ENCODE measurements around the gene DNAJC4.

DNAJC4 gene

DNA sequence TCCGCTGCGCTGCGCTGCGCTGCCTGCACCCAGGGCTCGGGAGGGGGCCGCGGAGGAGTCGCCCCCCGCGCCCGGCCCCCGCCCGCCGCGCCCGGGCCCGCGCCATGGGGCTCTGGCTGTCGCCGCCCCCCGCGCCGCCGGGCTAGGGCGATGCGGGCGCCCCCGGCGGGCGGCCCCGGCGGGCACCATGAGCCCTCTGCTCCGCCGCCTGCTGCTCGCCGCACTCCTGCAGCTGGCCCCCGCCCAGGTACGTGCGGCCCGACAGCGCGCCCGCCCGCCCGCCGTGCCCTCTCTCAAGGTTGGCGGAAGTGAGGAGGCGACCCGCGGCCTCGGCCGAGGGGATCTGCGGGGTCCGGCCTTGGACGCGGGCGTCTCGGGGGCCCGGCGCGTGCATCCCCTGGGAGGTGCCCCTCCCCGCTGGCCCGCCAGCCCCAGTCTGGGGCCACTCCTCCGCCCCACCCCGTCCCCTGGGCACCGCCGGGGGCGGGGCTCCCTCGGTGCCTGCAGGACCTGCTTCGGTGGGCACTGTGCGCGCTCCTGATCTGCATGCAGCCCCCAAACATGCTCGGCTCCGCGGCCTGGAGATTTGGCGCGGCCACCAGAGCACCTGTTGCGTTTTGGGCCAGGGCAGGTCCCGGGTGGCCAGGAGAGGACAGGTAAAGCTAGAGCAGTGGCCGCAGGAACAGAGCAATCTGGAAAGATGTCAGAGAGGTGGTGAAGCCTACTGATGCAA is 4.5 kb downstream of the DNAJC4 start:
- TF ChIP-seq ZBTB7A (IDR thresholded peaks at IDR 0.05; ENCODE audit: low read depth) (0 out of 2 replicates have a peak, but pooled peaks have one; percentile 25), FOXM1 (IDR thresholded peaks at IDR 0.05; ENCODE audit: borderline replicate concordance, low read depth) (no peak), EP300 (IDR thresholded peaks at IDR 0.05; ENCODE audit: borderline replicate concordance) (peak; percentile 9; the same call in 1 of the 2 replicates), TAF1 (IDR thresholded peaks at IDR 0.05; ENCODE audit: low read depth) (0 out of 2 replicates have a peak, but pooled peaks have one; percentile 9), TEAD4 (IDR thresholded peaks at IDR 0.05) (no peak), NFIC (IDR thresholded peaks at IDR 0.05) (no peak), TCF12 (IDR thresholded peaks at IDR 0.05; ENCODE audit: low read depth) (no peak)
- TF ChIP-seq, protein P1, sequence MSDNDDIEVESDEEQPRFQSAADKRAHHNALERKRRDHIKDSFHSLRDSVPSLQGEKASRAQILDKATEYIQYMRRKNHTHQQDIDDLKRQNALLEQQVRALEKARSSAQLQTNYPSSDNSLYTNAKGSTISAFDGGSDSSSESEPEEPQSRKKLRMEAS (IDR thresholded peaks at IDR 0.05): no peak

- no peak for TF ChIP-seq EP300 (IDR thresholded peaks at IDR 0.05; ENCODE audit: borderline replicate concordance)
- TF ChIP-seq ZBTB7A (IDR thresholded peaks at IDR 0.05; ENCODE audit: low read depth): no peak
- TF ChIP-seq YY1 (IDR thresholded peaks at IDR 0.05; ENCODE audit: low read depth): no peak
- no peak for TF ChIP-seq TAF1 (IDR thresholded peaks at IDR 0.05; ENCODE audit: low read depth)
- TF ChIP-seq TCF12 (IDR thresholded peaks at IDR 0.05; ENCODE audit: low read depth): no peak
- TF ChIP-seq, protein P2, sequence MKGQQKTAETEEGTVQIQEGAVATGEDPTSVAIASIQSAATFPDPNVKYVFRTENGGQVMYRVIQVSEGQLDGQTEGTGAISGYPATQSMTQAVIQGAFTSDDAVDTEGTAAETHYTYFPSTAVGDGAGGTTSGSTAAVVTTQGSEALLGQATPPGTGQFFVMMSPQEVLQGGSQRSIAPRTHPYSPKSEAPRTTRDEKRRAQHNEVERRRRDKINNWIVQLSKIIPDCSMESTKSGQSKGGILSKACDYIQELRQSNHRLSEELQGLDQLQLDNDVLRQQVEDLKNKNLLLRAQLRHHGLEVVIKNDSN (IDR thresholded peaks at IDR 0.05): no peak
- TF ChIP-seq, protein P1 (IDR thresholded peaks at IDR 0.05): no peak
- TF ChIP-seq FOXM1 (IDR thresholded peaks at IDR 0.05; ENCODE audit: borderline replicate concordance, low read depth): no peak
- no peak for TF ChIP-seq EGR1 (IDR thresholded peaks at IDR 0.05)
Measured at GRCh38 chr11:64235437-64236161, 5.3 kb downstream of the DNAJC4 start.

DNA sequence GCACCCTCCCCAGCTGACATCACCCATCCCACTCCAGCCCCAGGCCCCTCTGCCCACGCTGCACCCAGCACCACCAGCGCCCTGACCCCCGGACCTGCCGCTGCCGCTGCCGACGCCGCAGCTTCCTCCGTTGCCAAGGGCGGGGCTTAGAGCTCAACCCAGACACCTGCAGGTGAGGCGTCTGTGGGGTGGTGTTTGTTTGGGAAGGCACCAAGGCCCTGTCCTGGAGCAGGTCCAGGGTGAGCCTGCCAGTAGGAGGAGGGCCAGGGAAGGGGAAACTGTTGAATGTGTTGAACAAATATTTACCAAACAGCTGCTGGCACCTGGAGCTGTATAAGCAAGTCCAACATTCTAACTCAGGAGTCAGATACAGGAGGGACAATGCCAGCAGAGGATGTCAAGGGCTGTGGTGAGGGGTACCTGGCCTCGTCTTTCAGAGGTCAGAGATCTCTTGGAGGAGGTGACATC is 7.2 kb downstream of the DNAJC4 start:
- no peak for TF ChIP-seq RAD21 (IDR thresholded peaks at IDR 0.05; ENCODE audit: low read depth)
- TF ChIP-seq, protein P2 (IDR thresholded peaks at IDR 0.05): no peak
- no peak for TF ChIP-seq CEBPB (IDR thresholded peaks at IDR 0.05)
- TF ChIP-seq ZBTB7A (IDR thresholded peaks at IDR 0.05; ENCODE audit: low read depth): no peak
- no peak for TF ChIP-seq REST (IDR thresholded peaks at IDR 0.05; ENCODE audit: low read depth)
- TF ChIP-seq NFIC (IDR thresholded peaks at IDR 0.05): no peak

DNA sequence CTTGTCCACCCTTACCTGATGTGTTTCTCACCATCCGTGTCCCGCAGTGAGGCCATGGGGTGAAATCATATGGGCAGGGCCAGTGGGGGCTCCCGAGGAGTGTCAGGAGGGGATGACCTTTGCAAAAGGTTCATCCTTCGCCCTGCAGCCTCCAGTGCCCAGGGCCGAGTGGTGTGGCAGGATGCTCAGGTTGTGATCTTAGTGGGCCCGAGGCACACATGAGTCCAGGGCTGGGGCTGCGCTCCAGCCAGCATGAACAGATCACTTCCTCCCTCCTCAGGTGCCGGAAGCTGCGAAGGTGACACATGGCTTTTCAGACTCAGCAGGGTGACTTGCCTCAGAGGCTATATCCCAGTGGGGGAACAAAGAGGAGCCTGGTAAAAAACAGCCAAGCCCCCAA is 7.7 kb downstream of the DNAJC4 start:
- TF ChIP-seq FOXM1 (IDR thresholded peaks at IDR 0.05; ENCODE audit: borderline replicate concordance, low read depth) (no peak), YY1 (IDR thresholded peaks at IDR 0.05; ENCODE audit: low read depth) (no peak), EP300 (IDR thresholded peaks at IDR 0.05; ENCODE audit: borderline replicate concordance) (no peak), TEAD4 (IDR thresholded peaks at IDR 0.05) (no peak), CEBPB (IDR thresholded peaks at IDR 0.05) (no peak), REST (IDR thresholded peaks at IDR 0.05; ENCODE audit: low read depth) (no peak)

DNA sequence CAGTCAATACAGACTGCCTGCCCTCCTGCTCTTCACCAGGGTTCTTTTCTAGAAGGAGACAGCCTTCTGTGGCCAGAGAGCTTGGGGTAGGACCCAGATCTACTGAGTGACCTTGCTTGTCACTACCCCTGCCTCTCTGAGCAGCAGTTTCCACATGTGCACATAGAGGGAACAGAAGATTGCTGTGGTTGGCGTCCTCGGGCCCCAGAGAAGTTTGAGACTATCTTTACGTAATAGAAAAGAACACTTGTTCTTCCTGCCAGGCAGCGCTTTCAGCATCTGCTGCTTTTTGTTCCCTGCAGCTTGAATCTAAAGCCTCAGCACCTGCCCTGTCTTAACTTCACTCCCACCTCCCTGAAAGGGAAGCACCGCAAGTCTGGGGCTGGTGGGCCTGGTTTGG is 8.7 kb downstream of the DNAJC4 start:
- no peak for TF ChIP-seq CREB1 (IDR thresholded peaks at IDR 0.05; ENCODE audit: low read depth)
- TF ChIP-seq TAF1 (IDR thresholded peaks at IDR 0.05; ENCODE audit: low read depth): no peak
- TF ChIP-seq YY1 (IDR thresholded peaks at IDR 0.05; ENCODE audit: low read depth): no peak
- TF ChIP-seq, protein P1 (IDR thresholded peaks at IDR 0.05): no peak
- no peak for TF ChIP-seq TEAD4 (IDR thresholded peaks at IDR 0.05)
- TF ChIP-seq TCF12 (IDR thresholded peaks at IDR 0.05; ENCODE audit: low read depth): no peak
- TF ChIP-seq REST (IDR thresholded peaks at IDR 0.05; ENCODE audit: low read depth): no peak
- TF ChIP-seq CEBPB (IDR thresholded peaks at IDR 0.05): no peak
- TF ChIP-seq EGR1 (IDR thresholded peaks at IDR 0.05): no peak
- no peak for TF ChIP-seq FOXM1 (IDR thresholded peaks at IDR 0.05; ENCODE audit: borderline replicate concordance, low read depth)
- TF ChIP-seq ZBTB7A (IDR thresholded peaks at IDR 0.05; ENCODE audit: low read depth): no peak

All from Ishikawa (cell line).